A673 (cell line): ENCODE measurements around the gene CAMSAP2.

Experiments
- CTCF ChIP-seq: fragments of 300-800, 200-600 bp; sonication (generic); conservative IDR thresholded peaks from 2 replicates; pipeline ENCODE4 v1.5.1; 2017; ENCODE audit warnings: low read depth, mild to moderate bottlenecking, antibody characterized with exemption, low read length, moderate library complexity, mixed read lengths
- EZH2 ChIP-seq: fragments of 200-600 bp; sonication (generic); IDR thresholded peaks from 2 replicates; pipeline ENCODE4 v1.6.1; 2017; ENCODE audit warnings: borderline replicate concordance, low read depth, mild to moderate bottlenecking, mixed read lengths, antibody characterized with exemption, low read length; ENCODE audit not compliant: poor library complexity, severe bottlenecking

- TF ChIP-seq CTCF = no peak
- no peak for TF ChIP-seq EZH2
Observed at GRCh38 chr1:200892546-200892945, 153.9 kb downstream of the CAMSAP2 start.
